Kidney (tissue), 14 donors: Measurements from ENCODE around the gene YBX1. TPM values are rescaled to one million over a fixed set of nuclear protein-coding genes. Genes with fewer than 3 reads are reported as not detected.
A peak's percentile ranks its signal among the peaks of the same experiment; 100 is the strongest.

Experiments used
- DNase-seq, 5 donors: peaks; one replicate each; pipeline ENCODE4 v3.0.0-alpha.2; 2013 to 2020
- FAIRE-seq: peaks from 2 replicates; lab custom pipeline; 2012; peaks lifted over from hg19 to GRCh38; lab: Jason Lieb, UNC
- H3K27ac ChIP-seq, 2 donors: one replicate each; pipeline ENCODE4 v1.7.0; 2013; ENCODE audit warnings: low read depth in 2 of 2, low read length in 2 of 2, inconsistent platforms in 1 of 2
- H3K27me3 ChIP-seq: one replicate; pipeline ENCODE4 v1.7.1; 2013; ENCODE audit warnings: low read length, inconsistent platforms; ENCODE audit not compliant: control insufficient read depth, insufficient read depth
- H3K36me3 ChIP-seq, 3 donors: one replicate each; pipeline versions ENCODE4 v1.7.0 to v1.7.1; 2013; ENCODE audit warnings: low read length in 3 of 3, control low read depth in 1 of 3, inconsistent platforms in 1 of 3; ENCODE audit not compliant: insufficient read depth in 3 of 3, control insufficient read depth in 2 of 3
- H3K4me1 ChIP-seq, 3 donors: one replicate each; pipeline versions ENCODE4 v1.7.0 to v1.7.1; 2013; ENCODE audit warnings: low read length in 3 of 3, inconsistent platforms in 1 of 3, low read depth in 1 of 3; ENCODE audit not compliant: control insufficient read depth in 2 of 3, insufficient read depth in 2 of 3
- H3K4me3 ChIP-seq, 3 donors: one replicate each; pipeline versions ENCODE4 v1.7.0 to v1.8.1; 2013; ENCODE audit warnings: low read length in 3 of 3, control low read depth in 1 of 3, inconsistent platforms in 1 of 3
- H3K9ac ChIP-seq, 3 donors: one replicate each; pipeline versions ENCODE4 v1.7.0 to v1.7.1; 2013; ENCODE audit warnings: low read length in 3 of 3, control low read depth in 1 of 3, inconsistent platforms in 1 of 3
- H3K9me3 ChIP-seq, 3 donors: one replicate each; pipeline versions ENCODE4 v1.7.0 to v1.7.1; 2013; ENCODE audit warnings: low read length in 3 of 3, control low read depth in 1 of 3, inconsistent platforms in 1 of 3; ENCODE audit not compliant: control insufficient read depth in 2 of 3, insufficient read depth in 1 of 3
- intact Hi-C: fragments of 100-400 bp; cut with DNase I; formaldehyde crosslinking; loops from one replicate; pipeline ENCODE4 v1.11.1; 2022
- polyA plus RNA-seq: library from polyadenylated mRNA; stranded (reverse); fragments of 350-450 nt; fragmentation: Illumina TruSeq; extraction: RNeasy Lipid Tissue Mini Kit (QIAGEN cat#74804); gene quantifications from one replicate; pipeline ENCODE4 v1.2.3, GENCODE V29; 2014; ENCODE audit warnings: low read depth, low replicate concordance; ENCODE audit not compliant: insufficient read depth
- total RNA-seq: library from RNA; stranded (reverse); fragmentation: NEBNext Ultra II Directional; extraction: Animal tissue kit (Norgen Biotek cat#: 25700); gene quantifications from one replicate; pipeline ENCODE4 v1.2.1, GENCODE V29; 2021
- TF ChIP-seq, protein P1 (sequence below): IDR thresholded peaks from 3 replicates; pipeline ENCODE4 v1.5.1; 2012; ENCODE audit warnings: mild to moderate bottlenecking, moderate library complexity, borderline replicate concordance; ENCODE audit not compliant: insufficient read depth; ENCODE audit errors: extremely low read depth
- donor health status: control.
- donor health status: control.
- donor health status: control.
- donor health status: control.
- donor health status: control.
- donor health status: DM: yes; HTN: yes; CAD: no.
- donor health status: Normal renal cell carcinoma (clear cell type).

Gene YBX1
- total and polyA plus RNA-seq, 2 donors from 2014 or later: 395 to 418 TPM

DNA sequence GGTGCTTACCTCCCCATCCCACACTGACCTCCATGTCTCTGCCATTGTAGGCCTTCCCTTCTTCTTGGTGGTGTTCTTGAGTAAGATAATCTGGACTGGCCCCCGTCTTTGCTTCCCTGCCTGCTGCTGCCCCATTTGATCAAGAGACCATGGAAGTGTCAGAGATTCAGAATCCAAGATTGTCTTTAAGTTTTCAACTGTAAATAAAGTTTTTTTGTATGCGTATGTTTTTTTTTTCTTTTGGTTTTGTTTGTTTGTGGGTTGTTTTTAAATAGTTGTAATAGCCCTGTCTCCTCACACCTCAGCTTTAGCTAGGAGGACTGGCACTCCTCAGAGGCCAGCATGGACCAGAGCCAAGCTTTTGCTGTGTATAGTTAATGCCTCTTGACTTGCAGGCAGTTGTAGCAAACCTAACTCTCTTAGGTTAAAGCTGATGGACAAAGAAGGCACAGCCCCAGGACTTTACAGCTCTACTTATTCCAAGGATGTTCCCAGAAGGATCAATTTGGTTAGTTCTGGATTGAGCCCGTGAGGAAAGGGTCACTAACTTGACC lies 5.6 kb upstream of the YBX1 start:
- no peaks in the 10 kb centered on the region for H3K27me3 ChIP-seq
- TF ChIP-seq, protein P1, sequence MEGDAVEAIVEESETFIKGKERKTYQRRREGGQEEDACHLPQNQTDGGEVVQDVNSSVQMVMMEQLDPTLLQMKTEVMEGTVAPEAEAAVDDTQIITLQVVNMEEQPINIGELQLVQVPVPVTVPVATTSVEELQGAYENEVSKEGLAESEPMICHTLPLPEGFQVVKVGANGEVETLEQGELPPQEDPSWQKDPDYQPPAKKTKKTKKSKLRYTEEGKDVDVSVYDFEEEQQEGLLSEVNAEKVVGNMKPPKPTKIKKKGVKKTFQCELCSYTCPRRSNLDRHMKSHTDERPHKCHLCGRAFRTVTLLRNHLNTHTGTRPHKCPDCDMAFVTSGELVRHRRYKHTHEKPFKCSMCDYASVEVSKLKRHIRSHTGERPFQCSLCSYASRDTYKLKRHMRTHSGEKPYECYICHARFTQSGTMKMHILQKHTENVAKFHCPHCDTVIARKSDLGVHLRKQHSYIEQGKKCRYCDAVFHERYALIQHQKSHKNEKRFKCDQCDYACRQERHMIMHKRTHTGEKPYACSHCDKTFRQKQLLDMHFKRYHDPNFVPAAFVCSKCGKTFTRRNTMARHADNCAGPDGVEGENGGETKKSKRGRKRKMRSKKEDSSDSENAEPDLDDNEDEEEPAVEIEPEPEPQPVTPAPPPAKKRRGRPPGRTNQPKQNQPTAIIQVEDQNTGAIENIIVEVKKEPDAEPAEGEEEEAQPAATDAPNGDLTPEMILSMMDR: no peak
- no peak overlapping the region for H3K4me3 ChIP-seq
- no peaks in the 10 kb centered on the region for H3K9me3 ChIP-seq
- intact Hi-C loops: no loop called here
- DNase-seq (no peak), FAIRE-seq (no peak)
- no peaks in the 10 kb centered on the region for H3K4me1 ChIP-seq
- no peak overlapping the region for H3K9ac ChIP-seq
- no peak overlapping the region for H3K27ac ChIP-seq
- peaks cover 0 to 6% (median 0%) of the 10 kb centered on the region in 3 donors for H3K36me3 ChIP-seq

DNA sequence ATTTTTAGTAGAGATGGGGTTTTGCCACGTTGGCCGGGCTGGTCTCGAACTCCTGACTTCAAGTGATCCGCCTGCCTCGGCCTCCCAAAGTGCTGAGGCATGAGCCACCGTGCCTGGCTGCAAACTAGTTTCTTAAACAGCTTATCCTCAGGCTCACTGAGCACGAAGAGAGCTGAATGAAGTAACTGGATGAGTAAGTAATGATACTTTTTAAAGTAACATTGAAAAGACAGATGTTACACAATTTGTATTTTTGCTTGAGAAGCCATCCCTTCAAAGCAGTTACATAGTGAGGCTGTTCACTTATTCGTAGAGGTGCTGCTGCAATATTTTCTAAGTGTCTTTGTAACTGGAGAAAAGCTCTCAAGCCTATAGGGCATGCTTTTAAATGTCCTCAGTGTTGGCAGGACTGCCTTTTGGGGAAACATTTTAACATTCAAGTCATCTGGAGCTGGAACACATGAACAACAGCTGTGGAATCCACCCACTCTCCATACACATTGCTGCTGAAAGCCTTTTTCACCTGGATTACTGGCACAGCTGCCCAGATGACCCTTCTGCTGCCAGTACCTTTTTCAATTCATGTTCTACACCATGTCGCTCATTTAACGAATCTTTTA lies 2.7 kb upstream of the YBX1 start:
- H3K4me3 ChIP-seq: no peak overlapping the region
- H3K27me3 ChIP-seq: no peaks in the 10 kb centered on the region
- intact Hi-C loops: no loop called here
- no peak for FAIRE-seq
- peaks cover 0 to 6% (median 6%) of the 10 kb centered on the region in 3 donors for H3K4me1 ChIP-seq
- no peak overlapping the region for H3K27ac ChIP-seq
- no peak for DNase-seq
- H3K36me3 ChIP-seq: peaks cover 0 to 6% (median 0%) of the 10 kb centered on the region in 3 donors
- H3K9me3 ChIP-seq: no peaks in the 10 kb centered on the region
- no peak overlapping the region for H3K9ac ChIP-seq
- TF ChIP-seq, protein P1: no peak

GRCh38 chr1:42680055-42680454 lies 2.2 kb upstream of the YBX1 start:
- Histone ChIP-seq H3K4me1 (peaks cover 0 to 10% (median 8%) of the 10 kb centered on the region in 3 donors), H3K36me3 (peaks cover 0 to 6% (median 0%) of the 10 kb centered on the region in 3 donors), H3K4me3 (peak overlapping the region in 1 of 3 donors; percentile 90), H3K27me3 (no peaks in the 10 kb centered on the region), H3K9me3 (no peaks in the 10 kb centered on the region), H3K27ac (no peak overlapping the region), H3K9ac (no peak overlapping the region)
- FAIRE-seq (no peak), DNase-seq (no peak)
- TF ChIP-seq, protein P1: no peak
- intact Hi-C loops: no loop called here
